Keratinocyte (primary cell): ENCODE data around the gene FOXP4. TPM values are rescaled to one million over a fixed set of nuclear protein-coding genes. Genes with fewer than 3 reads are reported as not detected.

Experiments
- DNase-seq: peaks from one replicate; pipeline ENCODE4 v3.0.0-alpha.2; 2011; ENCODE audit warnings: low read depth, missing footprints, low spot score
- FAIRE-seq: peaks from 2 replicates; lab custom pipeline; 2011; peaks lifted over from hg19 to GRCh38; lab: Jason Lieb, UNC
- H2AFZ ChIP-seq: 2 replicates; pipeline ENCODE4 v1.6.0; 2012; ENCODE audit warnings: low read length, control low read depth, inconsistent platforms; ENCODE audit not compliant: control insufficient read depth
- H3K27ac ChIP-seq: 2 replicates; pipeline ENCODE4 v1.5.1; 2011; ENCODE audit warnings: low read length; ENCODE audit not compliant: control insufficient read depth, insufficient read depth
- H3K27me3 ChIP-seq: 3 replicates; pipeline ENCODE4 v1.6.0; 2011; ENCODE audit warnings: low read length; ENCODE audit not compliant: control insufficient read depth, insufficient read depth; ENCODE audit errors: extremely low read depth
- H3K36me3 ChIP-seq, 2 experiments: 2 replicates in 1 of 2; 3 replicates in 1 of 2; pipeline ENCODE4 v1.5.1; 2011; ENCODE audit warnings: low read length in 2 of 2, mild to moderate bottlenecking in 1 of 2; ENCODE audit not compliant: control insufficient read depth in 2 of 2, insufficient read depth in 2 of 2; ENCODE audit errors: extremely low read depth in 1 of 2
- H3K4me1 ChIP-seq: 3 replicates; pipeline ENCODE4 v1.5.1; 2011; ENCODE audit warnings: low read length; ENCODE audit not compliant: control insufficient read depth, insufficient read depth; ENCODE audit errors: extremely low read depth
- H3K4me2 ChIP-seq: 3 replicates; pipeline ENCODE4 v1.6.0; 2011; ENCODE audit warnings: low read depth, low read length; ENCODE audit not compliant: control insufficient read depth, insufficient read depth; ENCODE audit errors: extremely low read depth
- H3K4me3 ChIP-seq, 3 experiments: fragments of 200-600 bp in 1 of 3; sonication (generic) in 1 of 3; 2 replicates in 2 of 3; 3 replicates in 1 of 3; pipeline ENCODE4 v1.5.1; 2011 to 2016; ENCODE audit warnings: low read length in 3 of 3, mild to moderate bottlenecking in 3 of 3, control low read depth in 2 of 3, inconsistent platforms in 1 of 3, low read depth in 1 of 3, mixed read lengths in 1 of 3, mixed run types in 1 of 3, moderate library complexity in 1 of 3; ENCODE audit not compliant: control insufficient read depth in 2 of 3, insufficient read depth in 2 of 3; ENCODE audit errors: extremely low read depth in 1 of 3
- H3K79me2 ChIP-seq: 2 replicates; pipeline ENCODE4 v1.6.0; 2012; ENCODE audit warnings: low read length; ENCODE audit not compliant: control insufficient read depth, insufficient read depth
- H3K9ac ChIP-seq: 3 replicates; pipeline ENCODE4 v1.6.0; 2011; ENCODE audit warnings: low read length; ENCODE audit not compliant: control insufficient read depth, insufficient read depth; ENCODE audit errors: extremely low read depth
- H3K9me1 ChIP-seq: 3 replicates; pipeline ENCODE4 v1.6.0; 2011; ENCODE audit warnings: low read length; ENCODE audit not compliant: control insufficient read depth, insufficient read depth; ENCODE audit errors: extremely low read depth
- H3K9me3 ChIP-seq: 2 replicates; pipeline ENCODE4 v1.5.1; 2012; ENCODE audit warnings: low read depth, low read length; ENCODE audit not compliant: control insufficient read depth
- H4K20me1 ChIP-seq: 3 replicates; pipeline ENCODE4 v1.6.0; 2011; ENCODE audit warnings: low read length; ENCODE audit not compliant: control insufficient read depth, insufficient read depth; ENCODE audit errors: extremely low read depth
- CTCF ChIP-seq, 3 experiments: IDR thresholded peaks in 1 of 3; conservative IDR thresholded peaks in 1 of 3; optimal IDR thresholded peaks in 1 of 3; 2 replicates in 2 of 3; 3 replicates in 1 of 3; pipeline versions ENCODE3 to v1.5.1; 2011; ENCODE audit warnings: low read length in 3 of 3, mild to moderate bottlenecking in 3 of 3, moderate library complexity in 2 of 3, control low read depth in 1 of 3, inconsistent platforms in 1 of 3; ENCODE audit not compliant: insufficient read depth in 2 of 3; ENCODE audit errors: extremely low read depth in 1 of 3
- EZH2 ChIP-seq: IDR thresholded peaks from one replicate; pipeline ENCODE4 v1.6.1; 2012; ENCODE audit warnings: inconsistent platforms, mild to moderate bottlenecking, low read length, moderate library complexity
- dilution Hi-C: fragments of 300-500 bp; cut with MboI; formaldehyde crosslinking; loops from one replicate; pipeline ENCODE4 v1.7.0; 2020; ENCODE audit warnings: low sequenced_read_pairs; ENCODE audit not compliant: extremely low pct_ligation_motif_present
- polyA plus RNA-seq, 5 experiments: library from polyadenylated mRNA; depleted of rRNA in 3 of 5; stranded (reverse) in 3 of 5; stranded (forward) in 1 of 5; unstranded in 1 of 5; fragments of >200 nt; gene quantifications; 1 replicate in 1 of 5; 2 replicates in 3 of 5; 3 replicates in 1 of 5; pipeline versions ENCODE4 v1.2.1 to v1.2.3, GENCODE V29; 2011 to 2012; ENCODE audit warnings: missing spikeins in 2 of 5, low read depth in 1 of 5, low replicate concordance in 1 of 5

FOXP4 gene
- polyA plus RNA-seq, 1 donor (not counting 4 experiments of a cell fraction or from before 2014, with no cell fraction given) = 1.1 TPM

DNA sequence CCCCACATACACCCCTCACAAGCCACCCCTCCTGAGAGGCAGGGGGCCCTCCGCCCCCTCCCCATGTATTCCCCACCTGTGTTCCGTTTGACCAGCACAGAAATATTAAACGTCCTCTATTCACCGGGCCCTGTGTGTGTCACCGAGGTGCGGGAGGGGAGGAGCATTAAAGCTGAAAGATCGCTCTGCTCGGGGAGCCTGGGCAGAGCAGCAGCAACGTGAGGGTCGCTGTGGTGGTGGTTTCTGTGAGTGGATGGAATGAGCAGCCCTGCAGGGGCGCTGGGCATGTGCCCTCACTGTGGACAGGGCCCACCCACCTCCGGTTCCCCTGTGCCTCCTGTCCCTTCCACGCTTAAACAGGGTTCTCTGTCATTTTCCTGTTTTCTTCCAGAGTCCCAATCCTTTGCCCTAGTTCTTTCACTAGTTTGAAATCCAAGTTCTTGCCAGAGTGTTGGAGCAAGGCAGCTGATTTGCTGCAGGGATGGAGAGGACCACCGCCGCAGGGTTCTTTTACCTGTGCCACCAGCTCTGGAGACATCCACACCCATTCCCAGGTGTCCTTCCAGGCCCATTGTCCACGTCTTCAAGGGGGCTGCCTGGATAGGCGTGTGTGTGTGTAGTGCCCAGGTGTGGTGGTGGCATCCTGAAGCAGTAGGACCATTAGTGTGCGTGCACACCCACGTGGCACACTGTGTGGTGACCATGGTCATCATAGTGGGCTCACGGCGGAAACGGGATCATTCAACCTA lies 54.5 kb downstream of the FOXP4 start:
- no peak for DNase-seq
- H2AFZ ChIP-seq = no peak overlapping the region

DNA sequence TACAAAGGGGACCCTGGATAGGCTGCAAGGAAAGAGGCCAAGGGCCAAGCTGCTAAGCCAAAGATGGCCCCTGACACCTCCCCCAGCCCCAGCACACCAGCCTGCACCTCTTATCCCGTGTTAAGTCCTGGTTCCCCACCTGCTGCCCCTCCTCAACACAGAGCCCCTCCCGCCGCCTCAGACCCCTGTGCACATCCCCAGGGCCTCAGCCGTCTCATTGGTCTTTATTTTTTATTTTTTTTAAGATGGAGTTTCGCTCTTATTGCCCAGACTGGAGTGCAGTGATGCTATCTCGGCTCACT lies 55.0 kb downstream of the FOXP4 start:
- DNase-seq = no peak

More for the DNA sequence above, 54.5 kb downstream of the FOXP4 start:
- Histone ChIP-seq H3K27me3 (no peaks in the 10 kb centered on the region), H3K27ac (no peak overlapping the region), H3K36me3 (peaks cover 6 to 7% of the 10 kb centered on the region in 2 experiments), H3K9me3 (no peaks in the 10 kb centered on the region), H3K4me3 (no peak overlapping the region), H3K9me1 (no peaks in the 10 kb centered on the region), H4K20me1 (no peaks in the 10 kb centered on the region), H3K4me2 (no peak overlapping the region), H3K4me1 (peaks cover 5% of the 10 kb centered on the region), H3K9ac (no peak overlapping the region), H3K79me2 (no peaks in the 10 kb centered on the region)
- FAIRE-seq = no peak
- dilution Hi-C loops = no loop called here
- TF ChIP-seq CTCF (optimal IDR thresholded peaks at IDR 0.05 in 1 of 3, IDR thresholded peaks at IDR 0.05 in 1 of 3, conservative IDR thresholded peaks at IDR 0.05 in 1 of 3; ENCODE audit: extremely low read depth in 1 of 3, insufficient read depth in 2 of 3, low read length in 3 of 3) (no peak), EZH2 (no peak)

More for the DNA sequence above, 55.0 kb downstream of the FOXP4 start:
- no peaks in the 10 kb centered on the region for H3K9me3 ChIP-seq
- H3K9me1 ChIP-seq = no peaks in the 10 kb centered on the region
- H3K9ac ChIP-seq = no peak overlapping the region
- peaks cover 5% of the 10 kb centered on the region for H3K4me1 ChIP-seq
- peaks cover 5 to 6% of the 10 kb centered on the region in 2 experiments for H3K36me3 ChIP-seq
- H3K4me3 ChIP-seq = no peak overlapping the region
- H3K79me2 ChIP-seq = no peaks in the 10 kb centered on the region
- H2AFZ ChIP-seq = no peak overlapping the region
- H3K4me2 ChIP-seq = no peak overlapping the region
- H4K20me1 ChIP-seq = no peaks in the 10 kb centered on the region
- TF ChIP-seq EZH2 (no peak), CTCF (optimal IDR thresholded peaks at IDR 0.05 in 1 of 3, IDR thresholded peaks at IDR 0.05 in 1 of 3, conservative IDR thresholded peaks at IDR 0.05 in 1 of 3; ENCODE audit: extremely low read depth in 1 of 3, insufficient read depth in 2 of 3, low read length in 3 of 3) (no peak)
- no peak overlapping the region for H3K27ac ChIP-seq
- H3K27me3 ChIP-seq = no peaks in the 10 kb centered on the region
- FAIRE-seq = no peak
- dilution Hi-C loops = no loop called here
